SK-N-MC (cell line): ENCODE results near the gene TSHZ2.

Experiments
- DNase-seq: peaks from one replicate; pipeline ENCODE4 v3.0.0-alpha.2; 2011; ENCODE audit warnings: low read depth, low spot score
- H3K27ac ChIP-seq: fragments of 200-600 bp; sonication (generic); 2 replicates; pipeline ENCODE4 v1.5.1; 2016; ENCODE audit warnings: mixed run types
- H3K36me3 ChIP-seq: fragments of 200-600 bp; sonication (generic); 2 replicates; pipeline ENCODE4 v1.6.1; 2017; ENCODE audit warnings: antibody characterized with exemption, low read length, mixed read lengths; ENCODE audit not compliant: insufficient read depth
- H3K4me3 ChIP-seq: fragments of 200-600 bp; sonication (generic); 2 replicates; pipeline ENCODE4 v1.5.1; 2016
- H3K9ac ChIP-seq: fragments of 200-600 bp; sonication (generic); 2 replicates; pipeline ENCODE4 v1.8.0; 2017; ENCODE audit warnings: mixed run types, mixed read lengths; ENCODE audit not compliant: insufficient read length
- H3K9me3 ChIP-seq: fragments of 200-600 bp; sonication (generic); 2 replicates; pipeline ENCODE4 v1.6.1; 2017; ENCODE audit warnings: low read depth, mild to moderate bottlenecking, antibody characterized with exemption, low read length, moderate library complexity, mixed read lengths
- EZH2 ChIP-seq: fragments of 200-600 bp; sonication (generic); IDR thresholded peaks from one replicate; pipeline ENCODE4 v1.6.1; 2017; ENCODE audit warnings: antibody characterized with exemption
- FOXP2 ChIP-seq: optimal IDR thresholded peaks from 2 replicates; pipeline ENCODE3; 2011; ENCODE audit warnings: mild to moderate bottlenecking, moderate library complexity; ENCODE audit not compliant: insufficient read depth; ENCODE audit errors: extremely low read length, control extremely low read depth
- POLR2AphosphoS5 ChIP-seq: IDR thresholded peaks from 2 replicates; pipeline ENCODE4 v1.6.1; 2012; ENCODE audit warnings: mild to moderate bottlenecking, low read depth, low read length, borderline replicate concordance

The TSHZ2 gene

GRCh38 chr20:53048387-53048786 is 76.2 kb downstream of the TSHZ2 start:
- TF ChIP-seq EZH2: no peak
- no peak for TF ChIP-seq FOXP2
- TF ChIP-seq POLR2AphosphoS5: no peak
- no peak overlapping the region for H3K4me3 ChIP-seq
- DNase-seq: no peak
- H3K9me3 ChIP-seq: no peaks in the 10 kb centered on the region
- no peak overlapping the region for H3K9ac ChIP-seq
- H3K27ac ChIP-seq: no peak overlapping the region
- H3K36me3 ChIP-seq: no peaks in the 10 kb centered on the region

- TF ChIP-seq POLR2AphosphoS5: no peak
- TF ChIP-seq EZH2: no peak
- no peak for TF ChIP-seq FOXP2
- Histone ChIP-seq H3K36me3 (no peaks in the 10 kb centered on the region), H3K27ac (no peak overlapping the region), H3K9ac (no peak overlapping the region), H3K4me3 (no peak overlapping the region), H3K9me3 (no peaks in the 10 kb centered on the region)
- no peak for DNase-seq
These were observed 78.2 kb downstream of the TSHZ2 start for GRCh38 chr20:53050338-53050737.

- no peaks in the 10 kb centered on the region for H3K36me3 ChIP-seq
- DNase-seq: no peak
These were observed 80.2 kb downstream of the TSHZ2 start for GRCh38 chr20:53052380-53052779.

GRCh38 chr20:53053595-53053994 is 81.4 kb downstream of the TSHZ2 start:
- H3K9me3 ChIP-seq: no peaks in the 10 kb centered on the region
- H3K4me3 ChIP-seq: no peak overlapping the region
- H3K36me3 ChIP-seq: no peaks in the 10 kb centered on the region
- TF ChIP-seq EZH2: no peak
- no peak for TF ChIP-seq POLR2AphosphoS5
- no peak for TF ChIP-seq FOXP2
- no peak for DNase-seq
- H3K9ac ChIP-seq: no peak overlapping the region
- H3K27ac ChIP-seq: no peak overlapping the region

More at GRCh38 chr20:53052380-53052779, 80.2 kb downstream of the TSHZ2 start:
- no peak for TF ChIP-seq FOXP2
- no peak for TF ChIP-seq EZH2
- TF ChIP-seq POLR2AphosphoS5: no peak
- H3K9me3 ChIP-seq: no peaks in the 10 kb centered on the region
- H3K27ac ChIP-seq: no peak overlapping the region
- no peak overlapping the region for H3K9ac ChIP-seq
- no peak overlapping the region for H3K4me3 ChIP-seq

- no peak for DNase-seq
- no peak overlapping the region for H3K9ac ChIP-seq
These were observed 83.4 kb downstream of the TSHZ2 start for GRCh38 chr20:53055367-53056067.

GRCh38 chr20:53057579-53057978 is 85.4 kb downstream of the TSHZ2 start:
- H3K4me3 ChIP-seq: no peak overlapping the region
- TF ChIP-seq POLR2AphosphoS5 (no peak), FOXP2 (no peak), EZH2 (no peak)
- no peak overlapping the region for H3K9ac ChIP-seq
- H3K36me3 ChIP-seq: no peaks in the 10 kb centered on the region
- no peak for DNase-seq
- no peaks in the 10 kb centered on the region for H3K9me3 ChIP-seq
- no peak overlapping the region for H3K27ac ChIP-seq

More at GRCh38 chr20:53055367-53056067, 83.4 kb downstream of the TSHZ2 start:
- Histone ChIP-seq H3K36me3 (no peaks in the 10 kb centered on the region), H3K9me3 (no peaks in the 10 kb centered on the region), H3K27ac (no peak overlapping the region), H3K4me3 (no peak overlapping the region)
- TF ChIP-seq EZH2: no peak
- no peak for TF ChIP-seq FOXP2
- no peak for TF ChIP-seq POLR2AphosphoS5

GRCh38 chr20:53059848-53060247 is 87.7 kb downstream of the TSHZ2 start:
- DNase-seq: no peak
- Histone ChIP-seq H3K4me3 (no peak overlapping the region), H3K27ac (no peak overlapping the region), H3K9me3 (no peaks in the 10 kb centered on the region), H3K9ac (no peak overlapping the region), H3K36me3 (no peaks in the 10 kb centered on the region)
- TF ChIP-seq EZH2 (no peak), POLR2AphosphoS5 (no peak), FOXP2 (no peak)

- no peak for TF ChIP-seq POLR2AphosphoS5
- no peak for TF ChIP-seq EZH2
- TF ChIP-seq FOXP2: no peak
- Histone ChIP-seq H3K27ac (no peak overlapping the region), H3K9me3 (no peaks in the 10 kb centered on the region), H3K9ac (no peak overlapping the region), H3K4me3 (no peak overlapping the region), H3K36me3 (no peaks in the 10 kb centered on the region)
- DNase-seq: no peak
These were observed 89.3 kb downstream of the TSHZ2 start for GRCh38 chr20:53061192-53062108.
